ENCODE data around the gene FER. TPM values are rescaled to one million over a fixed set of nuclear protein-coding genes. Genes with fewer than 3 reads are reported as not detected.
"Not testable (repeated sequence)": the region's sequence is repeated elsewhere in the genome, so short reads cannot be mapped to it uniquely, and the experiment has no call there.

The FER gene
- total RNA-seq, 2 experiments from 2014 or later = 14.2 to 15.9 TPM

DNA sequence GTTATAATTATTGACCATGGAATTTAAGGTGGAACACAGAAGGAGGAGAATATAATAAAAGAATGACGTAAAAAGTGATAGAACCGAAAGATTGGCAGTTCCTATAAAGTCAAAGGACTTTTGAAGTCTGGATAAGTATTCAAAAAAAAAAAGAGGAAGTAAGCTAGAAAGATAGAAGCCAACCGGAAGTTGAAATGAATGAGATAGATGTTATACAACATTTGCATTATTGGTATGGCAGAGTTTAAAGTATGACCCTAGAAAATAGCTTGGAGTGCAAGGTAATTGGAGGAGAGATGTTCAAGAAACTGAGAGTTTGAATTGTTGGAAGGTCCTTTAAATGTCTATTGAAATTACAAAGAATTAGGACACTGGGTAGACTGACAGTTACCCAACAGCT, 293.6 kb downstream of the FER start:
- ATAC-seq (ENCODE audit: poor library complexity) (no peak), DNase-seq (no peak)
- Histone ChIP-seq H3K4me1 (ENCODE audit: insufficient read depth, low read length) (no peaks in the 10 kb centered on the region), H3K27me3 (ENCODE audit: control insufficient read depth in 1 of 2, insufficient read depth in 2 of 2, low read length in 2 of 2) (no peaks in the 10 kb centered on the region), H3K27ac (ENCODE audit: low read depth in 1 of 2, low read length in 2 of 2) (no peak overlapping the region), H3K9me3 (ENCODE audit: control insufficient read depth in 1 of 2, insufficient read depth in 1 of 2, low read length in 2 of 2) (no peaks in the 10 kb centered on the region), H3K36me3 (ENCODE audit: insufficient read depth, low read length) (no peaks in the 10 kb centered on the region), H3K4me3 (ENCODE audit: low read length) (no peak overlapping the region)
- no peaks in the 10 kb centered on the region for H3K9me3 Mint-ChIP-seq
- H3K27ac Mint-ChIP-seq = no peak overlapping the region
- intact Hi-C loops (cut with DNase I, micrococcal nuclease) = no loop called here
- TF ChIP-seq, protein P1, sequence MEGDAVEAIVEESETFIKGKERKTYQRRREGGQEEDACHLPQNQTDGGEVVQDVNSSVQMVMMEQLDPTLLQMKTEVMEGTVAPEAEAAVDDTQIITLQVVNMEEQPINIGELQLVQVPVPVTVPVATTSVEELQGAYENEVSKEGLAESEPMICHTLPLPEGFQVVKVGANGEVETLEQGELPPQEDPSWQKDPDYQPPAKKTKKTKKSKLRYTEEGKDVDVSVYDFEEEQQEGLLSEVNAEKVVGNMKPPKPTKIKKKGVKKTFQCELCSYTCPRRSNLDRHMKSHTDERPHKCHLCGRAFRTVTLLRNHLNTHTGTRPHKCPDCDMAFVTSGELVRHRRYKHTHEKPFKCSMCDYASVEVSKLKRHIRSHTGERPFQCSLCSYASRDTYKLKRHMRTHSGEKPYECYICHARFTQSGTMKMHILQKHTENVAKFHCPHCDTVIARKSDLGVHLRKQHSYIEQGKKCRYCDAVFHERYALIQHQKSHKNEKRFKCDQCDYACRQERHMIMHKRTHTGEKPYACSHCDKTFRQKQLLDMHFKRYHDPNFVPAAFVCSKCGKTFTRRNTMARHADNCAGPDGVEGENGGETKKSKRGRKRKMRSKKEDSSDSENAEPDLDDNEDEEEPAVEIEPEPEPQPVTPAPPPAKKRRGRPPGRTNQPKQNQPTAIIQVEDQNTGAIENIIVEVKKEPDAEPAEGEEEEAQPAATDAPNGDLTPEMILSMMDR (IDR thresholded peaks at IDR 0.05) = no peak
- H3K4me1 Mint-ChIP-seq (ENCODE audit: low read depth) = no peaks in the 10 kb centered on the region
- ChIA-PET CTCF (no interaction called here), POLR2A (no interaction called here)
- no peaks in the 10 kb centered on the region for H3K27me3 Mint-ChIP-seq
- H3K36me3 Mint-ChIP-seq (ENCODE audit: low read depth) = no peaks in the 10 kb centered on the region
- no peak overlapping the region for H3K4me3 Mint-ChIP-seq

DNA sequence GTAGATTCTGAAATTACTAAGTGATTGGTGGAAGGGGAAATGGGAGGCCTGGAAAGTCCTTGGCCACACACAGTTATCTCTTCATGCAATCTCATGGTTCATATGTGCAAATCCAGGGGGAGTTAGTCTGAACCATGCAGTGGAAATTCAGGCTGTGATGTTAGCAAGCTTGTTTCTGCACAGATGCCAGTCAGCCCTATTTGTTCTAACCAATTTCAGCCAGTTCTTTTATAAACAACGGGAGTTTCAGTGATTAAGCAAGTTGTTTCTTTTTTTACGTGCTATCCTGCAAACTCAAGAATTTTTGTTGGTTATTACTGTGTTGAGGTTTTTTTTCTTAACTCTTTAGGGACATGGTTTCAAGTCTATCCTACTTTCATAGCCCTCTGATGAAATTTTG, 298.0 kb downstream of the FER start:
- intact Hi-C loops (cut with DNase I, micrococcal nuclease) = no loop called here
- Histone ChIP-seq H3K27ac (ENCODE audit: low read depth in 1 of 2, low read length in 2 of 2) (no peak overlapping the region), H3K4me1 (ENCODE audit: insufficient read depth, low read length) (no peaks in the 10 kb centered on the region), H3K36me3 (ENCODE audit: insufficient read depth, low read length) (no peaks in the 10 kb centered on the region), H3K9me3 (ENCODE audit: control insufficient read depth in 1 of 2, insufficient read depth in 1 of 2, low read length in 2 of 2) (no peaks in the 10 kb centered on the region), H3K4me3 (ENCODE audit: low read length) (no peak overlapping the region), H3K27me3 (ENCODE audit: control insufficient read depth in 1 of 2, insufficient read depth in 2 of 2, low read length in 2 of 2) (no peaks in the 10 kb centered on the region)
- peaks cover 8% of the 10 kb centered on the region for H3K36me3 Mint-ChIP-seq (ENCODE audit: low read depth)
- no peak for DNase-seq
- no peak for ATAC-seq (ENCODE audit: poor library complexity)
- ChIA-PET CTCF (no interaction called here), POLR2A (no interaction called here)
- H3K27ac Mint-ChIP-seq = no peak overlapping the region
- no peaks in the 10 kb centered on the region for H3K4me1 Mint-ChIP-seq (ENCODE audit: low read depth)
- no peak overlapping the region for H3K4me3 Mint-ChIP-seq
- H3K9me3 Mint-ChIP-seq = no peaks in the 10 kb centered on the region
- H3K27me3 Mint-ChIP-seq = no peaks in the 10 kb centered on the region
- TF ChIP-seq, protein P1 (IDR thresholded peaks at IDR 0.05) = no peak

DNA sequence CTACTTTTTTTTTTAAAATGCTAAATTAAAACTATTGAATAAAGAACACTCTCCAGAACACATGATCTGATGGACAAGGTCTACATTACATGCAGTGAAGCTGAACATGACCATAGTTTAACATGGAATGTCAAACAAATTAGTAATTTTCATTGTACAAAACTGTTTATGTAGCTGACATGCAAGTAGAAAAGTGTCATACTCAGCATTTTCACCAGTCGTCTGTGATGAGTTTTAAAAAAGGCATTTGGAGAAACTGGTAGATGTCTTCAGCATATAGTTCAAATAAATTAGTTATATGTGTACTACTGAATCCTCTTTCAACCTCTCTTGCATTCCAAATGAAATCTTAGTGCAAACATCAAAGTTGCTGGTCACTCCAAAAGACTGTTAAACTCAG, 301.9 kb downstream of the FER start:
- Histone ChIP-seq H3K27ac (ENCODE audit: low read depth in 1 of 2, low read length in 2 of 2) (no peak overlapping the region), H3K4me1 (ENCODE audit: insufficient read depth, low read length) (no peaks in the 10 kb centered on the region), H3K27me3 (ENCODE audit: control insufficient read depth in 1 of 2, insufficient read depth in 2 of 2, low read length in 2 of 2) (no peaks in the 10 kb centered on the region), H3K36me3 (ENCODE audit: insufficient read depth, low read length) (no peaks in the 10 kb centered on the region), H3K4me3 (ENCODE audit: low read length) (no peak overlapping the region), H3K9me3 (ENCODE audit: control insufficient read depth in 1 of 2, insufficient read depth in 1 of 2, low read length in 2 of 2) (no peaks in the 10 kb centered on the region)
- no peaks in the 10 kb centered on the region for H3K9me3 Mint-ChIP-seq
- DNase-seq (no peak), ATAC-seq (ENCODE audit: poor library complexity) (no peak)
- TF ChIP-seq, protein P1 (IDR thresholded peaks at IDR 0.05) = no peak
- H3K4me1 Mint-ChIP-seq (ENCODE audit: low read depth) = no peaks in the 10 kb centered on the region
- H3K27me3 Mint-ChIP-seq = no peaks in the 10 kb centered on the region
- no peak overlapping the region for H3K27ac Mint-ChIP-seq
- H3K36me3 Mint-ChIP-seq (ENCODE audit: low read depth) = peaks cover 28% of the 10 kb centered on the region
- POLR2A ChIA-PET = no interaction called here
- CTCF ChIA-PET = interaction anchor here (1.6 kb wide), 1 partner anchor 28 kb away, joined by 3 read pairs; no protein-coding TSS in a partner anchor
- H3K4me3 Mint-ChIP-seq = no peak overlapping the region
- intact Hi-C loops (cut with DNase I, micrococcal nuclease) = no loop called here

DNA sequence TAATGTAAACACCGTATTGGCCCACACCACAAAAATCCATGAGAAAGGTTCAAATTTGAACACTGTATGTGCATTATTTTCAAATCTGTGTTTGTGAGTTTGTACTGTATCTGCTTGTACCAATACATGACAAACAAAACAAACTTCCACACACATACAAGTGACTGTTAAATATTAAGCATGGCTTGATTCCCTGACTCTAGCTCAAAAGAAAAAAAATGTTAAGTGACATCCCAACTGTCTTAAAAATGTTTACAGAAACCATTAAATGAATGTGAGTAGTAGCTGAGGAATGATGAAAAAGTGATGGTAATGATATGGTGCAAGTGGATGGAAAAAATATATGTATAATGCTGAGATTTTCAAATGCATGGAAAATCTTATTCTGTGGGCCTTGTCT, 302.6 kb downstream of the FER start:
- H3K4me1 ChIP-seq (ENCODE audit: insufficient read depth, low read length); H3K27ac Mint-ChIP-seq; DNase-seq; H3K4me1 Mint-ChIP-seq (ENCODE audit: low read depth); H3K36me3 ChIP-seq (ENCODE audit: insufficient read depth, low read length); H3K27me3 ChIP-seq (ENCODE audit: control insufficient read depth in 1 of 2, insufficient read depth in 2 of 2, low read length in 2 of 2); H3K9me3 ChIP-seq (ENCODE audit: control insufficient read depth in 1 of 2, insufficient read depth in 1 of 2, low read length in 2 of 2); POLR2A ChIA-PET; H3K27ac ChIP-seq (ENCODE audit: low read depth in 1 of 2, low read length in 2 of 2); H3K4me3 Mint-ChIP-seq; intact Hi-C loops (cut with DNase I, micrococcal nuclease); H3K27me3 Mint-ChIP-seq; CTCF ChIA-PET; H3K9me3 Mint-ChIP-seq; H3K4me3 ChIP-seq (ENCODE audit: low read length); ATAC-seq (ENCODE audit: poor library complexity): not testable (repeated sequence)
- peaks cover 32% of the 10 kb centered on the region for H3K36me3 Mint-ChIP-seq (ENCODE audit: low read depth)

DNA sequence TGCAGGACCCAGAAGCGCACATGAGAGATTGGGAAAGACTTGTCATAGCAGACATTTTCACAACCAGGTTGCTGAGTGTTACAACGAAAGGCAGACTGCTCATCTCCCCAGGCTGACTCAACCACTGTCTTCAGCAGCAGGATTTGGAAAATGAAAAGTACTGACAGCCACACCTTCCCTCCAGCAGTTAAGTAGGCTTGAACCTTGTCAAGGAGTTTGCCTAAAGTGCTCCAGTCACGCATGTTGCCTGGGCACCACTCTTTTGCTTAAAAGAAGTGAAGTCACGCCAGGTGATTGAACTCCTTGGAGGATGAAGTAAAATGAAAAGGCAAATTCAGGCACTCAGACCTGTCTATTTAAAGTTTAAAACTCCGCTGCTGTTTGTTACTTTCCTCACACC, 304.5 kb downstream of the FER start:
- H3K27ac Mint-ChIP-seq; H3K4me1 Mint-ChIP-seq (ENCODE audit: low read depth); H3K9me3 Mint-ChIP-seq; CTCF ChIA-PET; H3K4me1 ChIP-seq (ENCODE audit: insufficient read depth, low read length); H3K27me3 ChIP-seq (ENCODE audit: control insufficient read depth in 1 of 2, insufficient read depth in 2 of 2, low read length in 2 of 2); H3K4me3 ChIP-seq (ENCODE audit: low read length); H3K4me3 Mint-ChIP-seq; H3K27ac ChIP-seq (ENCODE audit: low read depth in 1 of 2, low read length in 2 of 2); H3K9me3 ChIP-seq (ENCODE audit: control insufficient read depth in 1 of 2, insufficient read depth in 1 of 2, low read length in 2 of 2); H3K36me3 ChIP-seq (ENCODE audit: insufficient read depth, low read length); intact Hi-C loops (cut with DNase I, micrococcal nuclease); POLR2A ChIA-PET; H3K27me3 Mint-ChIP-seq; DNase-seq; ATAC-seq (ENCODE audit: poor library complexity): not testable (repeated sequence)
- H3K36me3 Mint-ChIP-seq (ENCODE audit: low read depth) = peaks cover 32% of the 10 kb centered on the region
